Activated CD8-positive, alpha-beta memory T cell treated with anti-CD3 and anti-CD28 coated beads, Interleukin-2, amount 50 U/mL, for 24 hours (primary cell): ENCODE measurements around the gene CD80.
"Not testable (repeated sequence)": the region's sequence is repeated elsewhere in the genome, so short reads cannot be mapped to it uniquely, and the experiment has no call there.

Source experiments
- DNase-seq: peaks from one replicate; pipeline ENCODE4 v3.0.0-alpha.2; 2020; ENCODE audit errors: extremely low read depth

Gene CD80

GRCh38 chr3:119582178-119582577 is 22.8 kb upstream of the CD80 start:
- DNase-seq = no peak

- no peak for DNase-seq
Observed at GRCh38 chr3:119580067-119580760, 20.8 kb upstream of the CD80 start.

GRCh38 chr3:119579366-119580066 is 20.1 kb upstream of the CD80 start, which contains the start of gene ADPRH:
Gene ADPRH (plus strand): TSS chr3:119579492. CDS start chr3:119582170, 2,678 bp downstream.
- no peak for DNase-seq

GRCh38 chr3:119575507-119575906 is 16.1 kb upstream of the CD80 start:
- DNase-seq = no peak

GRCh38 chr3:119571688-119572087 is 12.3 kb upstream of the CD80 start:
- DNase-seq = no peak

- no peak for DNase-seq
Observed at GRCh38 chr3:119571230-119571629, 11.8 kb upstream of the CD80 start.

- DNase-seq = no peak
Observed at GRCh38 chr3:119570229-119570628, 10.8 kb upstream of the CD80 start.

DNA sequence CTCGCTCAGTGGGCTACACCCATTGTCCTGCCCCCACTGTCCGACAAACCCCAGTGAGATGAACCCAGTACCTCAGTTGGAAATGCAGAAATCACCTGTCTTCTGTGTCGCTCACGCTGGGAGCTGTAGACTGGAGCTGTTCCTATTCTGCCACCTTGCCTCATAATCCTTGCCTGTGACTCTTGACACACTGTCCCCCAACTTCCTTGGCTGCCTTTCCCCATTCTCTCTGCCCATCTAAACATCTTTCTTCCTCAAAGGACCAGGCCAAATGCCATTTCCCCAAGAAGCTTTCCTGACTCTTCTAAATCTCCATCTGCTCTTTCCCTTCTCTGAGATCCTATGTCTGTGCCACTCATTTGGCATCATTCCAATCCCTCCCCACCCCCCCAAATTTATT is 9.7 kb upstream of the CD80 start:
- no peak for DNase-seq

DNA sequence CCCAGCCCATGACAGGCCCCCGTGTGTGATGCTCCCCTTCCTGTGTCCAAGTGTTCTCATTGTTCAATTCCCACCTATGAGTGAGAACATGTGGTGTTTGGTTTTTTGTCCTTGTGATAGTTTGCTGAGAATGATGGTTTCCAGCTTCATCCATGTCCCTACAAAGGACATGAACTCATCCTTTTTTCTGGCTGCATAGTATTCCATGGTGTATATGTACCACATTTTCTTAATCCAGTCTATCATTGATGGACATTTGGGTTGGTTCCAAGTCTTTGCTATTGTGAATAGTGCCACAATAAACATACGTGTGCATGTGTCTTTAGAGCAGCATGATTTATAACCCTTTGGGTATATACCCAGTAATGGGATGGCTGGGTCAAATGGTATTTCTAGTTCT is 3.9 kb upstream of the CD80 start:
- not testable (repeated sequence) for DNase-seq

DNA sequence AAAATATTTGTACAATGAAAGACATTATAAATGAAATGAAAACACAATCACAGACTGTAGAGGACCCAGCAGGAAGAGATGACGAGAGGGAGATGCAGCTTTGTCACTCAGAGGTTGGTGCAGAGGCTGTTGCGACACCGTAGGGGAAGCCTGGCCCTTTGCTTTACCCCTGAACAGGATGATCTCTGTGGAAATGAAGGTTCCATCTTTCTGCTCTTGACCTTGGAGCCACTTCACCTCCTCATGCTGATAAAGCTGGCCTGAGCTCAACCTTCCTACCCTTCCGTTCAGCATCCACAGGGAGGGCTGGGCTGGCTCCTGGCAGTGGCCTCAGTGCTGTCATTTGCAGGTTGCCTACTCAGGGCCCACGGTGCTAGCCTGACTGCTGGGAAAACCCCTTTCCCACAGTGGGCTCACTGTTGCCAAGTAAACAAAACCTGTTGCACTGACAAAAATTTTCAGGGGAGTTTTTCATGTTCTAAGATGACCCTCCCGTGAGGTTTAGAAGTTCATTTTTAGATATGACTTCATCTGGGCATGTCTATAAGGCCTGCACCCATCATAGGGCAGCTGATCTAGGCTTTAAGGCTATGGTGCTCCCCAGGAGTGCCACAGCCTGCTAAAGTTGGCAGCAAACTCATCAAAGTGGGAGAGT is 3.0 kb upstream of the CD80 start:
- no peak for DNase-seq

DNA sequence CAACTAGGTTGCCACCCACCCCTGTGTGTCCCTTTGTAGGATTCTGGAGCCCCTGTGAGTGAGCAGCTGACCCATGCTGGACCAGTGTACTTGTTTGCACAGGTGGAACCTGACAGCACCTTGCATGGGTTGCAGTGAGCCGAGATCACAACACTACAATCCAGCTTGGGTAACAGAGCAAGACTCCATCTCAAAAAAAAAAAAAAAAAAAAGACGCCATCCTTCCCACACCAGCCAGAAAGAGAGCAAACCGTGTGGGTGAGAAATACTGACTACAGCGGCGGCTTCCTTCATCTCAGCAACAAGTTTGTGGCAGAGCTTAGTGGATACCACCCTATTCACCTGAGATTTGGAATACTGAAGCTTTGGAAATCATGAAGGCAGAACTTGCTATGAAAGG is 746 bp upstream of the CD80 start:
- no peak for DNase-seq

- DNase-seq = no peak
Observed at GRCh38 chr3:119558626-119559317, 642 bp downstream of the CD80 start.

GRCh38 chr3:119557877-119558269 is 1.5 kb downstream of the CD80 start:
- DNase-seq = no peak

DNA sequence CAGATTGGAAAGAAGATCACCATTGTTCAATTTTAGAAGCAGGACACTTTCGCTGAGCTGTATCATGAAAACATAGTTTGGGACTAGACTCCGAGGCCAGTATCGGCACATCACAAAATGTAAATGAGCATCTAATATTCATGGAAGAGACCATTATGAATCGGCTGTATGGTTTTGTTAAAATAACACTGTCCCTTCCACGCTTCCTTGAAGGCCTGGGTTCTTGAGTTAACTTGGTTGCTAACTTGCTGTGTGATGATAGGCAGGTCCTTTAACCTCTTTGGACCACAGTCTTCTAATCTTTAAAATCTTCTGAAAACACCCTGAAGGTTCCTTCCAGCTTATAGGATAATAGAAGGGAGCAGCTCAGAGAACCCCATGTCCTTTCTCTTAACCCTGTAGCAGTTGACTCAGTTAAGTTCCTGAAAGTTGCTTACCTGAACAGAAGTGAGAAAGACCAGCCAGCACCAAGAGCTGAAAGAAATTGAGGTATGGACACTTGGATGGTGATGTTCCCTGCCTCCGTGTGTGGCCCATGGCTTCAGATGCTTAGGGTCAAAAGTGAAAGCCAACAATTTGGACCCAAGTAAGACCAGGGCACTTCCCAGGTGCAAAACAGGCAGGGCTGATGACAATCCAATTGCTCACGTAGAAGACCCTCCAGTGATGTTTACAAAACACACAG is 2.1 kb downstream of the CD80 start:
- no peak for DNase-seq

DNA sequence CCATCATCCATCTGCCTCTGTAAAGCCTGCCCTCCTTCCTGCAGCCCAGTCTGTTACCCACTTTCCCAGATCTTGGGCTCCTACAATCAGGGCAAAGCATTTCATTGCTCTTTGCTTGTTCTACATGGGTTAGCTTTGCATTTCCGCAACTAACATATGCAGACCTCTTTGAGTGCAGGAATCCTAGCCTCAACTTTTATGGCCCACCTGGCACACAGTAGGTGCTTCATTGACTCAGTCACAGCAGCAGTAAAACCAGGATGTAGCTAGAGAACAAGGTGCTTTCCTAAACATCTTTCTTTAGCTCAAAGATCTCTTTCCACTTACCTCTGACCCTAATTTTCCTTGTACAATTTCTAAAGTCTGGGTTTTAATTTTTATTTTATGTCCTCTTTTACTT is 3.5 kb downstream of the CD80 start:
- DNase-seq = no peak

DNA sequence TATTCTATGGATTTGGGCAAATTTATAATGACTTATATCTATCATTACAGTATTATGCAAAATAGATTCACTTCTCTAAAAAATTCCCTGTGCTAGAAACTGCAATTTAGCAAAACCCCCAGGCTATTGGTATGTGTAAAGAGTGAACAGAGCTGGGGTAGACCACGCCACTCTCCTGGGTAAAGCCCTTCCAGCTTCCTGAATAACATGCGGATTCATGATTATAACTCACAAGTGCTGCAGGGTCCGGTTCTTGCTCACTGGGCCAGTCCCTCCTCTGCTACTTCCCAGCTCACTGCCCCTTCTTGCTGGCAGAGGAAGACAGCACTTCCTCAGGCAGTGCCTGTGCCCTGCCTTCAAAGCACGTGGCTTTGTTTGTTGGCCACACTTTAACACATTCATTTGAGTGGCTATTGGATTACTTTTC is 4.1 kb downstream of the CD80 start:
- DNase-seq = no peak

- no peak for DNase-seq
Observed at GRCh38 chr3:119553823-119554415, 5.5 kb downstream of the CD80 start.

- not testable (repeated sequence) for DNase-seq
Observed at GRCh38 chr3:119552928-119553327, 6.5 kb downstream of the CD80 start.

DNA sequence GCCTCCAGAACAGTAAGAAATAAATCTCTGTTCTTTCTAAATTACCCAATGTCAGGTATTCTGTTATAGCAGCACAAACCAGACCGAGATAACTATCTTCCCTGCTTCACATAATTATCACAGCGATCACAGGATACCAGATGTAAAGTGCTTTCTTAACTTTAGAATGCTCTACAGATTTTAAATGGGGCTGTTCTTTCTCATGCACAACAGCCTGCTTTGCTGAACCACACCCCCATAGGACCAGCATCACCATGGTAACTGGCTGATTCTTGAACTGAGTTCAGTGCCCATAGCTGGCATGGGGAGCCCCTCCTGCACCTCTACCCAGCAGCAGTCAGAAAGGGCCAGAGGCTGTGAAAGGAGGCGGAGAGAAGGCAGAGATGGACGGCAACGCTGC is 7.8 kb downstream of the CD80 start:
- no peak for DNase-seq

DNA sequence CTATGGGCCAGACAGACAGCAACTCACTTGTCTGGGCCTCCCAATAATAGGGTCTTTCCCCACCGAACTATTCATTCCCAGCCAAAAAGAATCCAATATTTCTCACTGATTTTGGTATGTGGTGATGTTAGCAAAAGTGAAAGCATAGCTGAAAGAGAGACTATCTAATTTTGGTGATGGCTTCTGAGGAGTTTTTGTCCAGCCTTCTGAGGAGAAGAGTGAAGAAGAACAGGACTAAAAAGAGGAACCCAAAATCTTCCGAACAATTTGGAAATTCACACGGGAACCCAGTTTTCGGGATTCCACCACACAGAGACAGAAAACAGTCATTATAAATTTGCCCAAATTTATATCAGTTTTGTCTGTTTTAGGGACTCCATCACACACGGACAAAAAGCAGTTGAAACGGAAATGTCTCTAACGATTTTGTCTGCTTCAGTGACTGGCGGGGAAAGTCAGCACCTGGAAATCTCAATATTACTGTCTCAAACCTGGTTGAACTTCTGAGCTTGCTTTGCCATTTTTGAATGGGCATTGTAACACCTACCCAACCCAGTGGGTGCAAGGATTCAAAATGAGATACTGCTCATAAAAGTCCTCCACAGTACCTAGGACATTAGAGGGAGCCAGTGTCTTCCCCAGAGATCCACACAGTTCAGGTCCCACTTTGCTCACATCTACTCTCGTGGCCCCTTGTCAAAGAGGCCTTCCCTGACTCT is 9.1 kb downstream of the CD80 start:
- no peak for DNase-seq

DNA sequence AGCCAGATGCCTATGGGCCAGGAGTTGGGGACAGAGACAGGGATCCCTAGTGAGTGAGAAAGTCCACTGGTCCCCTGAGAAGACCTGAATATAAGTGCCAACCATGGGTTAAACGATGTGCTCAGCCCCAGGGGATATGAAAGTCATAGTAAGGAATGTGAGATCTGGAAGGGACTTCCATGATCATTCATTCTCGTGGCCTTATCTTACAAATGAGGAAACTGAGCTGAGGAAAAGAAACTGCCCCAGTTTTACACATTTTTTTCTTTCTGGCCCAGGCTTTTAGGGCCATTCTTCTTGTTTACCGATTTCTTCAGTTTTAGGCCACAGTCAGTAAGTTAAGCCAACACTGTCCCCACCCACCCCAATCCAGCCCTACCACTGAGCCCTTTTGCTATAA is 11.1 kb downstream of the CD80 start:
- DNase-seq = no peak
